GM23338 (cell line): ENCODE results near the gene KLHL6. TPM values are rescaled to one million over a fixed set of nuclear protein-coding genes. Genes with fewer than 3 reads are reported as not detected.

Experiments used
- ATAC-seq: fragments of 200-7000 bp; cut with Tn5 transposase; 3 replicates; pipeline ENCODE4 v1.9.1; 2020
- DNase-seq: peaks from one replicate; pipeline ENCODE4 v3.0.0-alpha.2; 2015; ENCODE audit warnings: low spot score
- H2AFZ ChIP-seq: fragments of 200-600 bp; sonication (generic); 2 replicates; pipeline ENCODE4 v1.8.0; 2016; ENCODE audit warnings: antibody characterized with exemption, mild to moderate bottlenecking, moderate library complexity
- H3F3A ChIP-seq: fragments of 200-600 bp; sonication (generic); replicated peaks from 2 replicates; pipeline ENCODE4 v1.8.0; 2017; ENCODE audit warnings: antibody characterized with exemption, mixed run types, low read depth
- H3K27ac ChIP-seq: fragments of 200-600 bp; sonication (generic); 2 replicates; pipeline ENCODE4 v1.6.1; 2016; ENCODE audit warnings: low read depth
- H3K27me3 ChIP-seq: fragments of 200-600 bp; sonication (generic); 2 replicates; pipeline ENCODE4 v1.8.0; 2016; ENCODE audit warnings: mild to moderate bottlenecking, mixed run types, moderate library complexity; ENCODE audit not compliant: insufficient read depth
- H3K36me3 ChIP-seq: fragments of 200-600 bp; sonication (generic); 2 replicates; pipeline ENCODE4 v1.8.0; 2016; ENCODE audit warnings: mild to moderate bottlenecking; ENCODE audit not compliant: insufficient read depth
- H3K4me1 ChIP-seq: fragments of 200-600 bp; sonication (generic); 2 replicates; pipeline ENCODE4 v1.8.0; 2016; ENCODE audit warnings: mild to moderate bottlenecking, moderate library complexity; ENCODE audit not compliant: insufficient read depth
- H3K4me2 ChIP-seq: fragments of 200-600 bp; sonication (generic); 2 replicates; pipeline ENCODE4 v1.7.1; 2017; ENCODE audit warnings: mixed run types
- H3K4me3 ChIP-seq: fragments of 200-600 bp; sonication (generic); 2 replicates; pipeline ENCODE4 v1.6.1; 2016; ENCODE audit warnings: mixed run types
- H3K79me2 ChIP-seq: fragments of 200-600 bp; sonication (generic); replicated peaks from 2 replicates; pipeline ENCODE4 v1.8.0; 2017; ENCODE audit warnings: mild to moderate bottlenecking; ENCODE audit not compliant: insufficient read depth
- H3K9me2 ChIP-seq: fragments of 200-600 bp; sonication (generic); 2 replicates; pipeline ENCODE4 v1.8.0; 2017; ENCODE audit not compliant: insufficient read depth
- H4K20me1 ChIP-seq: fragments of 200-600 bp; sonication (generic); replicated peaks from 2 replicates; pipeline ENCODE4 v1.8.0; 2017; ENCODE audit warnings: mild to moderate bottlenecking; ENCODE audit not compliant: insufficient read depth
- H3K27ac Mint-ChIP-seq: 2 replicates; pipeline ENCODE4 v1.8.0; 2020; ENCODE audit warnings: inconsistent platforms, mild to moderate bottlenecking, moderate library complexity, mixed read lengths
- H3K27me3 Mint-ChIP-seq: 3 replicates; pipeline ENCODE4 v1.8.0; 2022; ENCODE audit warnings: low read depth, mild to moderate bottlenecking, moderate library complexity, mixed read lengths, inconsistent platforms; ENCODE audit not compliant: insufficient read depth, poor library complexity
- H3K36me3 Mint-ChIP-seq: 3 replicates; pipeline ENCODE4 v1.8.0; 2021; ENCODE audit warnings: low read depth, mild to moderate bottlenecking, inconsistent platforms, moderate library complexity, mixed read lengths
- H3K4me1 Mint-ChIP-seq: 3 replicates; pipeline ENCODE4 v1.8.0; 2020; ENCODE audit warnings: mild to moderate bottlenecking, inconsistent platforms, mixed read lengths
- H3K4me3 Mint-ChIP-seq: 3 replicates; pipeline ENCODE4 v1.8.0; 2021; ENCODE audit warnings: moderate library complexity, mild to moderate bottlenecking, inconsistent platforms, mixed read lengths
- H3K9me3 Mint-ChIP-seq: 3 replicates; pipeline ENCODE4 v1.8.0; 2020; ENCODE audit warnings: moderate library complexity, mild to moderate bottlenecking, inconsistent platforms, mixed read lengths
- CREB1 ChIP-seq: fragments of 250-450 bp; sonication (Bioruptor Pico); IDR thresholded peaks from 2 replicates; pipeline ENCODE4 v1.5.0; 2020; ENCODE audit warnings: low read depth, mild to moderate bottlenecking, moderate library complexity
- CTCF ChIP-seq, 2 experiments: fragments of 200-600 bp in 1 of 2; sonication (generic) in 1 of 2; conservative IDR thresholded peaks; 2 replicates each; pipeline versions ENCODE4 v1.5.1 to v1.6.1; 2016 to 2017; ENCODE audit warnings: antibody characterized with exemption in 2 of 2, low read depth in 2 of 2, mild to moderate bottlenecking in 2 of 2, moderate library complexity in 1 of 2
- JUNB ChIP-seq: IDR thresholded peaks from one replicate; pipeline ENCODE4 v1.6.1; 2016; ENCODE audit warnings: antibody characterized with exemption; ENCODE audit not compliant: unreplicated experiment
- NANOG ChIP-seq: IDR thresholded peaks from 2 replicates; pipeline ENCODE4 v1.6.1; 2016; ENCODE audit warnings: antibody characterized with exemption, borderline replicate concordance
- POLR2AphosphoS5 ChIP-seq: IDR thresholded peaks from 2 replicates; pipeline ENCODE4 v1.6.1; 2016; ENCODE audit warnings: antibody characterized with exemption, low read depth
- ZNF114 ChIP-seq: fragments of 250-450 bp; sonication (Bioruptor Pico); IDR thresholded peaks from 2 replicates; pipeline ENCODE4 v1.5.0; 2020; ENCODE audit warnings: mild to moderate bottlenecking, moderate library complexity
- polyA plus RNA-seq: library from polyadenylated mRNA; unstranded; fragments of >200 nt; fragmentation: Nextera tagmentation; extraction: Ambion mirVana; gene quantifications from 2 replicates; pipeline ENCODE4 v1.2.1, GENCODE V29; 2016
- total RNA-seq: library from RNA; depleted of rRNA; stranded (reverse); fragments of >200 nt; shearing (Covaris generic); gene quantifications from 2 replicates; pipeline ENCODE4 v1.2.3, GENCODE V29; 2014
- TF ChIP-seq, protein P1 (sequence below): IDR thresholded peaks from one replicate; pipeline ENCODE4 v1.6.1; 2018; ENCODE audit warnings: antibody characterized with exemption; ENCODE audit not compliant: unreplicated experiment
- TF ChIP-seq, protein P2 (sequence below): IDR thresholded peaks from 2 replicates; pipeline ENCODE4 v1.6.1; 2016; ENCODE audit warnings: antibody characterized with exemption
- TF ChIP-seq, protein P3 (sequence below): fragments of 250-450 bp; sonication (Bioruptor Pico); IDR thresholded peaks from 2 replicates; pipeline ENCODE4 v1.5.0; 2020; ENCODE audit warnings: mild to moderate bottlenecking, moderate library complexity

Gene KLHL6
- total and polyA plus RNA-seq, 2 experiments from 2014 or later: not detected

GRCh38 chr3:183587336-183587735 lies 31.8 kb upstream of the KLHL6 start:
- TF ChIP-seq, protein P1, sequence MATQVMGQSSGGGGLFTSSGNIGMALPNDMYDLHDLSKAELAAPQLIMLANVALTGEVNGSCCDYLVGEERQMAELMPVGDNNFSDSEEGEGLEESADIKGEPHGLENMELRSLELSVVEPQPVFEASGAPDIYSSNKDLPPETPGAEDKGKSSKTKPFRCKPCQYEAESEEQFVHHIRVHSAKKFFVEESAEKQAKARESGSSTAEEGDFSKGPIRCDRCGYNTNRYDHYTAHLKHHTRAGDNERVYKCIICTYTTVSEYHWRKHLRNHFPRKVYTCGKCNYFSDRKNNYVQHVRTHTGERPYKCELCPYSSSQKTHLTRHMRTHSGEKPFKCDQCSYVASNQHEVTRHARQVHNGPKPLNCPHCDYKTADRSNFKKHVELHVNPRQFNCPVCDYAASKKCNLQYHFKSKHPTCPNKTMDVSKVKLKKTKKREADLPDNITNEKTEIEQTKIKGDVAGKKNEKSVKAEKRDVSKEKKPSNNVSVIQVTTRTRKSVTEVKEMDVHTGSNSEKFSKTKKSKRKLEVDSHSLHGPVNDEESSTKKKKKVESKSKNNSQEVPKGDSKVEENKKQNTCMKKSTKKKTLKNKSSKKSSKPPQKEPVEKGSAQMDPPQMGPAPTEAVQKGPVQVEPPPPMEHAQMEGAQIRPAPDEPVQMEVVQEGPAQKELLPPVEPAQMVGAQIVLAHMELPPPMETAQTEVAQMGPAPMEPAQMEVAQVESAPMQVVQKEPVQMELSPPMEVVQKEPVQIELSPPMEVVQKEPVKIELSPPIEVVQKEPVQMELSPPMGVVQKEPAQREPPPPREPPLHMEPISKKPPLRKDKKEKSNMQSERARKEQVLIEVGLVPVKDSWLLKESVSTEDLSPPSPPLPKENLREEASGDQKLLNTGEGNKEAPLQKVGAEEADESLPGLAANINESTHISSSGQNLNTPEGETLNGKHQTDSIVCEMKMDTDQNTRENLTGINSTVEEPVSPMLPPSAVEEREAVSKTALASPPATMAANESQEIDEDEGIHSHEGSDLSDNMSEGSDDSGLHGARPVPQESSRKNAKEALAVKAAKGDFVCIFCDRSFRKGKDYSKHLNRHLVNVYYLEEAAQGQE: no peak
- TF ChIP-seq, protein P2, sequence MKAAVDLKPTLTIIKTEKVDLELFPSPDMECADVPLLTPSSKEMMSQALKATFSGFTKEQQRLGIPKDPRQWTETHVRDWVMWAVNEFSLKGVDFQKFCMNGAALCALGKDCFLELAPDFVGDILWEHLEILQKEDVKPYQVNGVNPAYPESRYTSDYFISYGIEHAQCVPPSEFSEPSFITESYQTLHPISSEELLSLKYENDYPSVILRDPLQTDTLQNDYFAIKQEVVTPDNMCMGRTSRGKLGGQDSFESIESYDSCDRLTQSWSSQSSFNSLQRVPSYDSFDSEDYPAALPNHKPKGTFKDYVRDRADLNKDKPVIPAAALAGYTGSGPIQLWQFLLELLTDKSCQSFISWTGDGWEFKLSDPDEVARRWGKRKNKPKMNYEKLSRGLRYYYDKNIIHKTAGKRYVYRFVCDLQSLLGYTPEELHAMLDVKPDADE: no peak
- TF ChIP-seq JUNB: no peak
- no peak for TF ChIP-seq CREB1 (CRISPR knock-in tag)
- no peak for TF ChIP-seq POLR2AphosphoS5
- TF ChIP-seq NANOG: no peak
- TF ChIP-seq ZNF114 (CRISPR knock-in tag): no peak
- Histone ChIP-seq H3K4me3 (no peak overlapping the region), H2AFZ (peak overlapping the region; percentile 78; the same call in 1 of the 2 replicates), H4K20me1 (no peaks in the 10 kb centered on the region), H3K36me3 (no peaks in the 10 kb centered on the region), H3K9me2 (no peaks in the 10 kb centered on the region), H3K4me2 (no peak overlapping the region), H3K4me1 (peaks cover 18% of the 10 kb centered on the region), H3K79me2 (no peaks in the 10 kb centered on the region), H3F3A (no peaks in the 10 kb centered on the region), H3K27ac (no peak overlapping the region), H3K27me3 (no peaks in the 10 kb centered on the region)
- Mint-ChIP-seq H3K9me3 (no peaks in the 10 kb centered on the region), H3K27ac (no peak overlapping the region), H3K4me3 (no peak overlapping the region), H3K4me1 (peaks cover 33% of the 10 kb centered on the region), H3K27me3 (no peaks in the 10 kb centered on the region), H3K36me3 (no peaks in the 10 kb centered on the region)
- DNase-seq (no peak), ATAC-seq (no peak)

GRCh38 chr3:183586477-183586876 lies 31.0 kb upstream of the KLHL6 start:
- no peak for DNase-seq
- H3F3A ChIP-seq: no peaks in the 10 kb centered on the region
- Mint-ChIP-seq H3K4me1 (peaks cover 25% of the 10 kb centered on the region), H3K9me3 (no peaks in the 10 kb centered on the region), H3K4me3 (no peak overlapping the region), H3K27ac (no peak overlapping the region), H3K27me3 (no peaks in the 10 kb centered on the region), H3K36me3 (no peaks in the 10 kb centered on the region)
- no peaks in the 10 kb centered on the region for H4K20me1 ChIP-seq
- no peaks in the 10 kb centered on the region for H3K9me2 ChIP-seq
- H3K36me3 ChIP-seq: no peaks in the 10 kb centered on the region
- H3K27ac ChIP-seq: no peak overlapping the region
- no peak for ATAC-seq
- H3K4me2 ChIP-seq: no peak overlapping the region
- H3K4me1 ChIP-seq: peaks cover 10% of the 10 kb centered on the region
- no peaks in the 10 kb centered on the region for H3K27me3 ChIP-seq
- no peak overlapping the region for H3K4me3 ChIP-seq
- no peak overlapping the region for H2AFZ ChIP-seq
- no peaks in the 10 kb centered on the region for H3K79me2 ChIP-seq
- no peak for TF ChIP-seq JUNB
- TF ChIP-seq CREB1 (CRISPR knock-in tag): no peak
- TF ChIP-seq CTCF (conservative IDR thresholded peaks at IDR 0.05; ENCODE audit: low read depth in 2 of 2): no peak
- TF ChIP-seq, protein P3, sequence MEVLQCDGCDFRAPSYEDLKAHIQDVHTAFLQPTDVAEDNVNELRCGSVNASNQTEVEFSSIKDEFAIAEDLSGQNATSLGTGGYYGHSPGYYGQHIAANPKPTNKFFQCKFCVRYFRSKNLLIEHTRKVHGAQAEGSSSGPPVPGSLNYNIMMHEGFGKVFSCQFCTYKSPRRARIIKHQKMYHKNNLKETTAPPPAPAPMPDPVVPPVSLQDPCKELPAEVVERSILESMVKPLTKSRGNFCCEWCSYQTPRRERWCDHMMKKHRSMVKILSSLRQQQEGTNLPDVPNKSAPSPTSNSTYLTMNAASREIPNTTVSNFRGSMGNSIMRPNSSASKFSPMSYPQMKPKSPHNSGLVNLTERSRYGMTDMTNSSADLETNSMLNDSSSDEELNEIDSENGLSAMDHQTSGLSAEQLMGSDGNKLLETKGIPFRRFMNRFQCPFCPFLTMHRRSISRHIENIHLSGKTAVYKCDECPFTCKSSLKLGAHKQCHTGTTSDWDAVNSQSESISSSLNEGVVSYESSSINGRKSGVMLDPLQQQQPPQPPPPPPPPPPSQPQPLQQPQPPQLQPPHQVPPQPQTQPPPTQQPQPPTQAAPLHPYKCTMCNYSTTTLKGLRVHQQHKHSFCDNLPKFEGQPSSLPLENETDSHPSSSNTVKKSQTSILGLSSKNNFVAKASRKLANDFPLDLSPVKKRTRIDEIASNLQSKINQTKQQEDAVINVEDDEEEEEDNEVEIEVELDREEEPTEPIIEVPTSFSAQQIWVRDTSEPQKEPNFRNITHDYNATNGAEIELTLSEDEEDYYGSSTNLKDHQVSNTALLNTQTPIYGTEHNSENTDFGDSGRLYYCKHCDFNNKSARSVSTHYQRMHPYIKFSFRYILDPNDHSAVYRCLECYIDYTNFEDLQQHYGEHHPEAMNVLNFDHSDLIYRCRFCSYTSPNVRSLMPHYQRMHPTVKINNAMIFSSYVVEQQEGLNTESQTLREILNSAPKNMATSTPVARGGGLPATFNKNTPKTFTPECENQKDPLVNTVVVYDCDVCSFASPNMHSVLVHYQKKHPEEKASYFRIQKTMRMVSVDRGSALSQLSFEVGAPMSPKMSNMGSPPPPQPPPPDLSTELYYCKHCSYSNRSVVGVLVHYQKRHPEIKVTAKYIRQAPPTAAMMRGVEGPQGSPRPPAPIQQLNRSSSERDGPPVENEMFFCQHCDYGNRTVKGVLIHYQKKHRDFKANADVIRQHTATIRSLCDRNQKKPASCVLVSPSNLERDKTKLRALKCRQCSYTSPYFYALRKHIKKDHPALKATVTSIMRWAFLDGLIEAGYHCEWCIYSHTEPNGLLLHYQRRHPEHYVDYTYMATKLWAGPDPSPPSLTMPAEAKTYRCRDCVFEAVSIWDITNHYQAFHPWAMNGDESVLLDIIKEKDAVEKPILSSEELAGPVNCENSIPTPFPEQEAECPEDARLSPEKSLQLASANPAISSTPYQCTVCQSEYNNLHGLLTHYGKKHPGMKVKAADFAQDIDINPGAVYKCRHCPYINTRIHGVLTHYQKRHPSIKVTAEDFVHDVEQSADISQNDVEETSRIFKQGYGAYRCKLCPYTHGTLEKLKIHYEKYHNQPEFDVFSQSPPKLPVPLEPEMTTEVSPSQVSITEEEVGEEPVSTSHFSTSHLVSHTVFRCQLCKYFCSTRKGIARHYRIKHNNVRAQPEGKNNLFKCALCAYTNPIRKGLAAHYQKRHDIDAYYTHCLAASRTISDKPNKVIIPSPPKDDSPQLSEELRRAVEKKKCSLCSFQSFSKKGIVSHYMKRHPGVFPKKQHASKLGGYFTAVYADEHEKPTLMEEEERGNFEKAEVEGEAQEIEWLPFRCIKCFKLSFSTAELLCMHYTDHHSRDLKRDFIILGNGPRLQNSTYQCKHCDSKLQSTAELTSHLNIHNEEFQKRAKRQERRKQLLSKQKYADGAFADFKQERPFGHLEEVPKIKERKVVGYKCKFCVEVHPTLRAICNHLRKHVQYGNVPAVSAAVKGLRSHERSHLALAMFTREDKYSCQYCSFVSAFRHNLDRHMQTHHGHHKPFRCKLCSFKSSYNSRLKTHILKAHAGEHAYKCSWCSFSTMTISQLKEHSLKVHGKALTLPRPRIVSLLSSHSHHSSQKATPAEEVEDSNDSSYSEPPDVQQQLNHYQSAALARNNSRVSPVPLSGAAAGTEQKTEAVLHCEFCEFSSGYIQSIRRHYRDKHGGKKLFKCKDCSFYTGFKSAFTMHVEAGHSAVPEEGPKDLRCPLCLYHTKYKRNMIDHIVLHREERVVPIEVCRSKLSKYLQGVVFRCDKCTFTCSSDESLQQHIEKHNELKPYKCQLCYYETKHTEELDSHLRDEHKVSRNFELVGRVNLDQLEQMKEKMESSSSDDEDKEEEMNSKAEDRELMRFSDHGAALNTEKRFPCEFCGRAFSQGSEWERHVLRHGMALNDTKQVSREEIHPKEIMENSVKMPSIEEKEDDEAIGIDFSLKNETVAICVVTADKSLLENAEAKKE (CRISPR knock-in tag): no peak
